LoVo (cell line): ENCODE results near the gene FKBP1B.
"Not testable (repeated sequence)": the region's sequence is repeated elsewhere in the genome, so short reads cannot be mapped to it uniquely, and the experiment has no call there.

Experiments used
- DNase-seq: peaks from one replicate; pipeline ENCODE4 v3.0.0-alpha.2; 2016; ENCODE audit warnings: low spot score

FKBP1B gene

DNA sequence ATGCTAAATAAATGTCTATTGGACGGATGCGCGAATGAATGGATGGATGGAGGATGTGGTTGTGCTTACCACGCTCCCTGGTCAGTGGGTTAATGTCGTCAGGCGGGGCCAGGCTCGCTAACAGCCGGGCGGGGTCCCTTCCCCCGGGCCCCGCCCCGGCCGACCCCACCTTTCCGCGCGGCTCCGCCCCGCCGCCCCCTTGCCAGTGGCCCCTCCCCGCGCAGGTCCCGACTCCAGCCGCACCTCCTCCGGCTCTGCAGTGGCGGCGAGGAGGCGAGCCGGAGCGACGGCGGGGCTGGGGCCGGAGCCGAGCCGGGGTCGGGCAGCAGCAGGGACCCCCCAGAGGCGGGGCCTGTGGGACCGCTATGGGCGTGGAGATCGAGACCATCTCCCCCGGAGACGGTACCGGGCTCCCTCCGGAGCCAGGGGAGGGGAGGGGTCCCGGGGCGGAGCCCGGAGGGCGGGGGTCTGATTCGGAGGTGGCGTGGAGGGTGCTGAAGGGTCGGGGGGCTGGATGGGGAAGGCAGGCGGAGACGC, at the start of gene FKBP1B:
TSS of gene FKBP1B (plus strand) at position 257 of the 537 bp plus-strand sequence. CDS start at position 366, 109 bp downstream.
- peak; percentile 77 for DNase-seq

- DNase-seq, result no peak
Observed at GRCh38 chr2:24007693-24008092, 41.8 kb upstream of the FKBP1B start.

GRCh38 chr2:24008672-24009366, 40.7 kb upstream of the FKBP1B start:
- DNase-seq, result peak; percentile 27

DNA sequence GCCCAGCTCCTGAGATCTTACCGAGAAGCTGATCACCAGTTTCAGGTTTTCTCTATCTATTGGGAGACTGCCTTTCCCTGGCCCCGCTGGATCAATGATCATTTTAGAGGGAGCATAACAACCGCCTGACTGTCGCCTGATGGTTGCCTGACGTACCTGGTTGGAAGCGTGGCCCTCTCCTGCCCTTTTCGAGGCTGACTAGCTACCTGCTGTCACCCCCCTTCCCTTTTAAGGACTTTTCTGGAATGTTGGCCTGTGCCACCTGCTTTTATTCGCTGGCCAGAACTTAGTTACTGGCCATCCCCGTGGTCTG, 40.2 kb upstream of the FKBP1B start:
- DNase-seq, result no peak

GRCh38 chr2:24009680-24010476, 39.7 kb upstream of the FKBP1B start, which contains the start of gene MFSD2B:
Gene MFSD2B, plus strand, starts transcription at chr2:24010085. Its CDS starts 12 bp downstream, at chr2:24010097.
- no peak for DNase-seq

DNA sequence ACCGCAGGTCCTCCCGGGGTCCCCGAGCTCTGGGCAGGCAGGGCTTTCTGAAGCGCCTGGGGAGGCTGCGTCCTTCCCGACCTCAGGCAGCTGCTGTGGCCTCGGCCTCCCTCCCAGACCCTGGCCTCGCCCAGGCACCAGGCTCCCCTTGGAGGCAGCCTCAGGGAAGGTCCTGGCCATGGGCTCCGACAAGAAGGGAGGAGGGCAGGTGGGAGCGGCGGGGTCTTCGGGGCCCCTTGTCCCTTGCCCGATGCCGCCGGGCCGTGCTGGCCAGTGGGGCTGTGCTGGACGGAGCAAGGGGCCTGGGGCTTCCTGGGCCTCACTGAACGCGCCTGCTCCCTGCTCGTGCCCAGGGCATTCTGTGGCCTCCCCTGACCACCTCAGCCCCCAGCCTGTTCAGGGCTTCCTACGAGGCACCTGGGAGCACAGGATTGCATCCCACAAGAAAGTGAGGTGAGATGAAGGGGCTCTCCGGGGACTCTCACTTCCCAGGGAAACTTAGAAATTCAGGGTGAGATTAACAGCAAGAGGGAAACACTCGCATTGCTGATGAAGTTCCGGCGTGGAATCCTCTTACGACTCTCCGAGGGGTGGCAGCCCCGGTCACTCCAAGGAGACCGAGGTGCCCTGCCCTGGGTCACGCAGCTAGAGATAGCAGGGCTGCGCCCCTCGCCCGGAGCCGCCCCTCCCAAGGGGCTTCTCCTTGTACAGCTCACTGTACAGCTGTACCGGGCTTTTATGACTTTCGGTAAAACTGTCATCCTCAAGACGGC, 38.9 kb upstream of the FKBP1B start:
- DNase-seq, result no peak

GRCh38 chr2:24011250-24012104, 38.1 kb upstream of the FKBP1B start:
- no peak for DNase-seq

- no peak for DNase-seq
Observed at GRCh38 chr2:24012521-24013188, 36.9 kb upstream of the FKBP1B start.

DNA sequence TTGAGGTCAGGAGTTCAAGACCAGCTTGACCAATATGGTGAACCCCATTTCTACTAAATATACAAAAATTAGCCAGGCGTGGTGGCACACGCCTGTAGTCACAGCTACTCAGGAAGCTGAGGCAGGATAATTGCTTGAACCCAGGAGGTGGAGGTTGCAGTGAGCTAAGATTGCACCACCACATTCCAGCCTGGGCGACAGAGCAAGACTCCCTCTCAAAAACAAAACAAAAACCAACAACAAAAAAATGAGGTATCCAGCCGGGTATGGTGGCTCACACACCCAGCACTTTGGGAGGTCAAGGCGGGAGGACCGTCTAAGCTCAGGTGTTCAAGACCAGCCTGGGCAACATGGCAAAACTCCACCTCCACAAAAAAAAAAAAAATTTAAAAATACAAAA, 34.6 kb upstream of the FKBP1B start:
- not testable (repeated sequence) for DNase-seq

GRCh38 chr2:24015562-24016375, 33.8 kb upstream of the FKBP1B start:
- peak; percentile 58 for DNase-seq

DNA sequence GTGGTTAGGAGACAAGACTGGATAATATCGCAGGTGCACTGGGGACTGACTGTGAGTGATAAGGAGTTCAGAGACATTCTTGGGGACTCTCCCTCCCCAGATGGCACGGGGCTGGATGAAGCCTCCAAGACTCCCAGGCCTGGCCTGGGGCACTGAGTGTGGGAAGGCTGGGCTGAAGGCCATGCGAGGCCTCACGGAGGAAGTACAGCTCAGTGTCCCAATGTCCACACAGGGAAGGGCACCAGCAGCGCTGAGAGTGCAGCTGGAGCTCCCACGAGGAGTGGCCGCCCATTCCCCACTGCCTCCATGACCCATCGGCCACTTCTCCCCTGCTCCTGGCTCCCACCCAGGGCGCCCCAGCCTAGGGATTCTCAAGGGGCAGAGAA, 33.2 kb upstream of the FKBP1B start:
- DNase-seq, result no peak

GRCh38 chr2:24016853-24017703, 32.5 kb upstream of the FKBP1B start:
- DNase-seq, result no peak

DNA sequence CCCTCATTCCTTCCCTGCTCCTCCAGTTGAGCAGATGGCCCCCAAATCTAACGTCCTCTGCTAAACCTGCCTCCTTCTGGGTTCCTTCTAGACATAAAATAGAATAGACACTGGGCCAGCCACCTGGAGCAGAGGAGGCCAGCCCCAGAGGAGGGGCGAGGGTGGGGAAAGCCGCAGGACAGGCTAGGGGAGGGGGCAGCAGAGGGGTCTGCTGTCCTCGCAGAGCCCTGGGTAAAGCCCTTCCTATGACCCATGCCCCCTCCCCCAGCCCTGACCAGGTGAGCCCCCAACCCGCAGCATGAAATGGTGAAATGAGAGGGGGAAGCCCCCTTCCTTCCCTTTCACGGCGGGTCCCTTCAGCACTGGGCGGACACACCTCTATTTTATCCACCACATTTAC, 31.8 kb upstream of the FKBP1B start:
- no peak for DNase-seq

DNA sequence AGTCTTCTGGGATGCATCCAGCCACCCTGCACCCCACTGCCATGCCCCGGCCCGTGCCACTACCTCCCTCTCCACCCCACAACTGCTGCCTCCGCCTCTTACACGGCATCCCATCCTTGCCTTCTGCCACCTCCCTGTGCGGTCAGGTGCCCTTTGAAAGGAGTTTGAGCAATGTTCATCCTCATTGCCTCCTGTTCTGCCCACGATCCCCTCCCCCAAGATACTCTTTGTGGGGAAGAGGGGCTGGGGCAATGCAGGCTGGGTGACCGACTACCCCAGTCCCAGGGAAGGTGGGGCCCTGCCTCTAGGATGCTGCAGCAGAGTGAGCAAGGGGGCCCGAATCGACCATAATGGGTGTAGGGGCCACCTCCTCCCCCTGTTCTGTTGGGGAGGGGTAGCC, 31.3 kb upstream of the FKBP1B start:
- DNase-seq, result no peak

DNA sequence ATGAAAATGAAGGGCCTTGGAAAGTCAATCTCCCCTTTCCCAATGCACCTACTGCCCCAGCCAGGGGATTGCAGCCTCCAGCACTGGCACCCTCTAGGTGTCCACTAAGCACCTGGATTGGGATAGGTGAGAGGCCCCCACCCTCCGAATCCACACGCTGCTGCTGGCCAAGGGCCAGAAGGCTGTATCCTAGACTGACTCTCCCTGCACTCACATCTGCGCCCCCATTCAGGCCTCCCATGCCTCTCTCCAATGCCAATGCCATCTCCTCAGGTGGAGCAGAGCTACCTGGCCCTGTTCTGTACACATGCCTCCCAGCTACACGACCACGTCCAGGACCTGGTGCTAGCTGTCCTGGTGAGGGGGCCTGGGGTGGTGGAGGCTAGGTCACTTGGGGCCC, 29.8 kb upstream of the FKBP1B start:
- DNase-seq, result no peak

DNA sequence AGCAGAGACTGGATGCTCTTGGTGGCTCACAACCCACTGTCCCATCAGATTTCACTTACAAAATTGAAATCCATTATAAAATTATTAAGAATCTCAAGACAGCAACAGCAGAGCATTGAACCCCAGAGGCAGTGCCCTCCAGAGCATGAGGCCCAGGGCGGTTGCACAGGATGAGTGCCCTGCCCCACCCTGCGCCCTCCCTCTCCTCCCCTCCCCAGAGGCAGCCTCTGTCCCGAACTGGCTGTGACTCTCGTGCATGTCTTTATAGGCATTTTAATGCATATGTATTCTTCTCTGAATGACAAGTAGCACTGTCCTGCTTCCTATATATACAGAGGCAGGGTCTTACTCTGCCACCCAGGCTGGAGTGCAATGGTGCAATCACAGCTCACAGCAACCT, 29.3 kb upstream of the FKBP1B start:
- DNase-seq, result no peak

DNA sequence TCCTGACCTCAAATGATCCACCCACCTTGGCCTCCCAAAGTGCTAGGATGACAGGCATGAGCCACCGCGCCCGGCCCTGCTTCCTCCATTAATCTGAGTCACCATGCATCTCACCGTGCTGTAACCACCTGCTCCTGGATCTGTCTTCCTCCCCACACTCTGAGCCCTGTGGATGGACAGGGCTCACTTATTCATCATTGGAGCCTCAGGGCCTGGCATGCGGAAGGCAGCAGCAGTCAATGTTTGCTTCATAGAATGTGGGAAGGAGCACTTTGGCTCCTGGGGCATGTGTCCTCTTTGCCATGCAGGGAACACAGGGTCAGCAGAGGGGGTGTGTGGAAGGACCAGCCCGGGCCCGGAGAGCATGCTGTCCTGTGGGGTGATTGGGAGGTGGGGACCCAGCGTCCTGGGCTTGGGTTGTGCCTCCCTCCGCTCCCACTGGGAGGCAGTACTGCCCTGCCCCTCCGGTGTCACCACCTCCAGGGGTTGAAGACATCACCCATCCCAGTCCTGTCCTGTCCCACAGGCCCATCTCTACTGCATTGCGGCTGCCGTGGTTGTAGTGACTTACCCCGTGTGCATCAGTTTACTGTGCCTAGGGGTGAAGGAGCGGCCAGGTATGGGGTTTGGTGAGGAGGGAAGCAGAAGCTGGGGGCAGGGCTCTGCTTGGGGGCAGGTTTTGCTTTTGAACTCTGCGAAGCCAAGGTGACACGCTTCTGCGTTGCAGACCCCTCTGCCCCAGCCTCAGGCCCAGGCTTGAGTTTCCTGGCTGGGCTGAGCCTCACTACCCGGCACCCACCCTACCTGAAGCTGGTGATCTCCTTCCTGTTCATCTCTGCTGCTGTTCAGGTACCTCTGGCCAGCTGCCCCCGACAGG, 28.2 kb upstream of the FKBP1B start:
- no peak for DNase-seq

DNA sequence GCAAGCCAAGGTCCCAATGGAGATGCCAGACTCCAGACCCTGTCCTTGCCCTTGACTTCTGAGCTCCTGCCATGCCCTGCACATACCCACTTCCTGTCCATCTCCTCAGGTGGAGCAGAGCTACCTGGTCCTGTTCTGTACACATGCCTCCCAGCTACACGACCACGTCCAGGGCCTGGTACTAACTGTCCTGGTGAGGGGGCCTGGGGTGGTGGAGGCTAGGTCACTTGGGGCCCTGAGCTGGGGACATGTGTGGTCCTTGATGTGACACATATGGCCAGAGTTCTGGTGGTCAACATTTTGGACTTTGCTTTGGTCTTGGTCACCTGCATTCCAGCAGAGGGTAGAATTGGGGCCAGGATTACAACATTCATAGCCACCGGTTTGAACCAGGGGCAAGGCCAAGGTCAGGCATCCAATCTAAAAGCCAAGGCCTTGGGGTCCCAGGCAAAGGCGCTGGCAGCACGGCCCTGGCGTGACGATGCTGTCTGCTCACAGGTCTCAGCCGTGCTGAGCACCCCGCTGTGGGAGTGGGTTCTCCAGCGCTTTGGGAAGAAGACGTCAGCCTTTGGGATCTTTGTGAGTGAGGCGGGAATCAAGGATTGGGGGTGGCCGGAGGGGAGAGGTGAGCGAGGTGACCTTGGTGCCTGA, 27.1 kb upstream of the FKBP1B start:
- DNase-seq, result no peak
